ACC112 (cell line): ENCODE results near the gene WDR38.

Experiments
- H2AFZ ChIP-seq: fragments of 200-600 bp; sonication (generic); one replicate; pipeline ENCODE4 v1.6.0; 2017; ENCODE audit warnings: antibody characterized with exemption, low read length; ENCODE audit not compliant: unreplicated experiment
- H3K27ac ChIP-seq: fragments of 200-600 bp; sonication (generic); 2 replicates; pipeline ENCODE4 v1.5.1; 2014; ENCODE audit warnings: low read depth, mild to moderate bottlenecking, antibody characterized with exemption, low read length, moderate library complexity
- H3K27me3 ChIP-seq: fragments of 200-600 bp; sonication (generic); 2 replicates; pipeline ENCODE4 v1.6.1; 2014; ENCODE audit warnings: mild to moderate bottlenecking, antibody characterized with exemption, low read length, moderate library complexity, mixed read lengths; ENCODE audit not compliant: insufficient read depth
- H3K36me3 ChIP-seq: fragments of 200-600 bp; sonication (generic); 2 replicates; pipeline ENCODE4 v1.6.1; 2016; ENCODE audit warnings: mild to moderate bottlenecking, antibody characterized with exemption, low read length, moderate library complexity, mixed read lengths; ENCODE audit not compliant: insufficient read depth
- H3K4me1 ChIP-seq: fragments of 200-600 bp; sonication (generic); one replicate; pipeline ENCODE4 v1.6.1; 2016; ENCODE audit warnings: low read length, mixed read lengths; ENCODE audit not compliant: insufficient read depth, unreplicated experiment, control insufficient read depth
- H3K4me3 ChIP-seq: fragments of 200-600 bp; sonication (generic); 2 replicates; pipeline ENCODE4 v1.5.1; 2014; ENCODE audit warnings: mild to moderate bottlenecking, low read depth, low read length
- H3K79me2 ChIP-seq: fragments of 200-600 bp; sonication (generic); one replicate; pipeline ENCODE4 v1.6.0; 2016; ENCODE audit warnings: low read length; ENCODE audit not compliant: control insufficient read depth, unreplicated experiment, insufficient read depth

The WDR38 gene

GRCh38 chr9:124873664-124874063 lies 20.4 kb downstream of the WDR38 start:
- Histone ChIP-seq H2AFZ (no peak overlapping the region), H3K27me3 (no peaks in the 10 kb centered on the region), H3K4me1 (peaks cover 29% of the 10 kb centered on the region), H3K36me3 (peaks cover 28% of the 10 kb centered on the region), H3K4me3 (no peak overlapping the region), H3K27ac (no peak overlapping the region), H3K79me2 (peaks cover 60% of the 10 kb centered on the region)

DNA sequence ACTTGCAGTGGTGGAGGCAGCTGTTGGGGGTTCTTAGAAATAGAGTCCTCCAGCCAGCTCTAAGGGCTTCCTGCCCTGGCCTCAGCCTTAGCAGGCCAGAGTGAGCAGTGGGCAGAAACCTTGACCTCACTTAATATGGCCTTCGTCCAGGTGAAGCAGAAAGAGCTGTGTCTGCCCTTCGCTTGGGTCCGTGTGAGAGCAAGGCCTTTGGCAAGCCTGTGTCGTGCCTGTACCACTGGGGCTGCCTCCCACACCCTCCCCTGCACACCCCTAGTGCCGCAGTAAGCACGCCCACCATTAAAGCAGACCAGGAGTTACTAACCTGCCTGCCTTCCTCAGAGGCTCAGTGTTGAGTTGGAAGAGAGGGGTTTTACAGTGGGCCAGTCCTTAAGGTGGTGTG lies 22.2 kb downstream of the WDR38 start:
- peaks cover 33% of the 10 kb centered on the region for H3K36me3 ChIP-seq
- H3K27ac ChIP-seq, result no peak overlapping the region
- no peaks in the 10 kb centered on the region for H3K27me3 ChIP-seq
- no peak overlapping the region for H3K4me3 ChIP-seq
- peaks cover 45% of the 10 kb centered on the region for H3K79me2 ChIP-seq
- H2AFZ ChIP-seq, result no peak overlapping the region
- peaks cover 28% of the 10 kb centered on the region for H3K4me1 ChIP-seq

- H3K36me3 ChIP-seq, result peaks cover 30% of the 10 kb centered on the region
- H3K79me2 ChIP-seq, result peaks cover 28% of the 10 kb centered on the region
Measured at GRCh38 chr9:124877021-124877782, 23.9 kb downstream of the WDR38 start.

GRCh38 chr9:124878021-124878420 lies 24.8 kb downstream of the WDR38 start:
- Histone ChIP-seq H2AFZ (no peak overlapping the region), H3K36me3 (peaks cover 27% of the 10 kb centered on the region), H3K4me3 (no peak overlapping the region), H3K79me2 (peaks cover 20% of the 10 kb centered on the region), H3K4me1 (peaks cover 3% of the 10 kb centered on the region), H3K27me3 (no peaks in the 10 kb centered on the region), H3K27ac (no peak overlapping the region)

More at GRCh38 chr9:124877021-124877782, 23.9 kb downstream of the WDR38 start:
- Histone ChIP-seq H3K4me1 (peaks cover 11% of the 10 kb centered on the region), H3K27me3 (no peaks in the 10 kb centered on the region), H2AFZ (no peak overlapping the region), H3K4me3 (no peak overlapping the region), H3K27ac (no peak overlapping the region)

DNA sequence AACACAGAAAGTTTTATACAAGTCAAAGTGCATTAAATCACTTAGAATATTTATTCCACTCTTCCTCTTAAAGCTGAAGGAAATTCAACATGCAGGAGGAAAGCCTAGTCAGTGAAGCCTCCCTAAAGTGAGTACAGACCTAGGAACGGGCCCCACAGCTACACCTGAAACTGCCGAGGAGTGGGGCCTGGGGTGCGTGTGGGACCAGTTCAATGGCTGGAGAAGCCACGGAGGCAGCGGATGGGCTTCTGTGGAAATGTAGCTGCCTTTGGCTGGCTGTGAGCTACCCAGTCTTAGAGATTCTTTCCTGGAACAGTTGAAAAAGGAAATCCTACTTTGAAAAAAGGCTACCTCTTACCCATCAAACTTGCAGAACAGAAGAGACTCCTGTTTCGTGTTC lies 25.3 kb downstream of the WDR38 start:
- H3K36me3 ChIP-seq, result peaks cover 23% of the 10 kb centered on the region
- no peak overlapping the region for H2AFZ ChIP-seq
- no peaks in the 10 kb centered on the region for H3K4me1 ChIP-seq
- no peak overlapping the region for H3K27ac ChIP-seq
- H3K79me2 ChIP-seq, result peaks cover 16% of the 10 kb centered on the region
- no peaks in the 10 kb centered on the region for H3K27me3 ChIP-seq
- no peak overlapping the region for H3K4me3 ChIP-seq

DNA sequence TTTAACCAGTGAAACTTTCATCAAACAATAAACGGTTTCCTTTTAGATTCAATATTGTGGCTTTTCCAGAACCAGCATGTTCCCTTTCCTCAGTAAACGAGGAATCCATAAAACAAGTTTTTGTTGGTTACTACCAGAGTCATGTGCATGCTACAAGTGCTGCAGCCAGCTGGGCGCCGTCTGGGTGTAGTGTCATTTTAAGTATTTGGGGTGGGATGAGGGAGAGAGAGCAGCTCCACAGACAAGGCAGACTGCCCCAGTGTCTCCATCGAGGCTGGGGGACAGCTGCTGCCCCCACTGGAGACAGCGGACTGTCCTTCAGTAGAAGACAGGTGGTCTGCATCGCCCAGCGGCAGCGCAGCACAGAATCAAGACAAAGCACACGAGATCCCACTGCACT lies 26.0 kb downstream of the WDR38 start:
- Histone ChIP-seq H3K79me2 (peaks cover 8% of the 10 kb centered on the region), H3K4me3 (no peak overlapping the region), H3K27ac (no peak overlapping the region), H3K27me3 (no peaks in the 10 kb centered on the region), H3K36me3 (peaks cover 19% of the 10 kb centered on the region), H3K4me1 (peaks cover under 1% of the 10 kb centered on the region), H2AFZ (no peak overlapping the region)

- peaks cover 11% of the 10 kb centered on the region for H3K36me3 ChIP-seq
- no peaks in the 10 kb centered on the region for H3K79me2 ChIP-seq
- peaks cover 5% of the 10 kb centered on the region for H3K4me1 ChIP-seq
- H3K27me3 ChIP-seq, result no peaks in the 10 kb centered on the region
- no peak overlapping the region for H3K27ac ChIP-seq
- no peak overlapping the region for H3K4me3 ChIP-seq
- H2AFZ ChIP-seq, result no peak overlapping the region
Measured at GRCh38 chr9:124880501-124880900, 27.2 kb downstream of the WDR38 start.

DNA sequence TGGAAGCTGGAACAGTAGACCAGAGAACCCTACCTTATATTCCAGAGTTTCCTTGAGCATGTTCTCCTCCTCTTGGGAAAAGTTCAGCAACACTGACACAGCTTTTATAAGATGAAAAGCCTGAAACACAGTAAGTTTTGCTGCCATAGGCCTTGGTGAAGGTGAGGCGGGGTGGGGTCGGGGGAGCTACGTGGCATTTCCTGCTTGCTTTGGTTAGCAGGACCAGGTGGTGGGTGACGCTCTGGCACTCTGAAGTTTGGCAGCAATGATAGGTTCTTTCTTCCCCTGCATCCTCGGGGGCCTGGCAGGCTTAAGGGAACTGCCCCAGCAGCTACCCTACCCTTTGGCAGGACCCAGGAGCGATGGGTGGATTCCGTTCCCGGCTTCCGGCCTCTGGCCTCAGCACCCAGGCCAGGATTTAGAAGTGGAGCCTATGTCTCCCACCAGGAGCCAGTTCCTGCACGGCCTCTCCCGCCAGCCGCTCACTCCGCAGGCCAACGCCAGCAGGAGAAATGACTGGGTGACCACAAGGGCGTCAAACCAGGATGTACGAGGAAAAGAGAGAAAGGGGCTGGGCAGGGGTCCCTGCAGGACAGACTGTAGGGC lies 28.0 kb downstream of the WDR38 start:
- Histone ChIP-seq H3K4me1 (peaks cover 5% of the 10 kb centered on the region), H2AFZ (no peak overlapping the region), H3K36me3 (peaks cover 10% of the 10 kb centered on the region), H3K27ac (no peak overlapping the region), H3K27me3 (no peaks in the 10 kb centered on the region), H3K79me2 (no peaks in the 10 kb centered on the region), H3K4me3 (no peak overlapping the region)

- Histone ChIP-seq H3K36me3 (peaks cover 10% of the 10 kb centered on the region), H3K27ac (no peak overlapping the region), H3K79me2 (no peaks in the 10 kb centered on the region), H3K4me3 (no peak overlapping the region), H2AFZ (no peak overlapping the region), H3K27me3 (no peaks in the 10 kb centered on the region), H3K4me1 (peaks cover 5% of the 10 kb centered on the region)
Measured at GRCh38 chr9:124882231-124882630, 29.0 kb downstream of the WDR38 start.

DNA sequence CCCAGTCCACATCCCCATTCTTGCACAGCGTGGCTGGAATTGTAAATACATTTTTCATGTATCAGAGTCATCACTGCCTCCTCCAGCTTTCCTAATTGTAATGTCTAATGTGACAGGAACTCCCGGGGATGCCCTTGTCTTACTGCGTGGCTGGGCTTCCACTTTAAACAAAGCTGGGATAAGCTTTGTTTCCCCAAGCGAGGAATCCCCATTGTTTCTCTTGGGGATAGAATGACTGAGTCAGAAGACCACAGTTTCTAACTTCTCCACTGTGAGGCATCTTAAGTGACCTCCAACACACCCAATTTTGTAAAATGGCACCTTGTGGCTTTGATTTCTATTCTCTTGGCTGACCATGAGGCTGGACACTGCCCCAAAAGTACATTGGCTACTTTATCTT lies 31.1 kb downstream of the WDR38 start:
- peaks cover 10% of the 10 kb centered on the region; the same call in 1 of the 2 replicates for H3K36me3 ChIP-seq
- no peaks in the 10 kb centered on the region for H3K27me3 ChIP-seq
- no peak overlapping the region for H3K4me3 ChIP-seq
- H3K27ac ChIP-seq, result no peak overlapping the region
- H3K4me1 ChIP-seq, result peaks cover 5% of the 10 kb centered on the region
- no peaks in the 10 kb centered on the region for H3K79me2 ChIP-seq
- no peak overlapping the region for H2AFZ ChIP-seq

GRCh38 chr9:124885551-124885950 lies 32.3 kb downstream of the WDR38 start:
- Histone ChIP-seq H2AFZ (no peak overlapping the region), H3K27ac (no peak overlapping the region), H3K36me3 (peaks cover 6% of the 10 kb centered on the region; the same call in 1 of the 2 replicates), H3K4me3 (no peak overlapping the region), H3K79me2 (no peaks in the 10 kb centered on the region), H3K4me1 (peaks cover 5% of the 10 kb centered on the region), H3K27me3 (no peaks in the 10 kb centered on the region)
